ENCODE results near the gene DSCAM.

- TF ChIP-seq CTCF (IDR thresholded peaks at IDR 0.05) (no peak), POLR2A (IDR thresholded peaks at IDR 0.05) (no peak), POLR2AphosphoS5 (IDR thresholded peaks at IDR 0.05) (no peak)
These were observed 646.8 kb downstream of the DSCAM start for GRCh38 chr21:40200126-40200525.
